ENCODE results near the gene TREM1.

DNA sequence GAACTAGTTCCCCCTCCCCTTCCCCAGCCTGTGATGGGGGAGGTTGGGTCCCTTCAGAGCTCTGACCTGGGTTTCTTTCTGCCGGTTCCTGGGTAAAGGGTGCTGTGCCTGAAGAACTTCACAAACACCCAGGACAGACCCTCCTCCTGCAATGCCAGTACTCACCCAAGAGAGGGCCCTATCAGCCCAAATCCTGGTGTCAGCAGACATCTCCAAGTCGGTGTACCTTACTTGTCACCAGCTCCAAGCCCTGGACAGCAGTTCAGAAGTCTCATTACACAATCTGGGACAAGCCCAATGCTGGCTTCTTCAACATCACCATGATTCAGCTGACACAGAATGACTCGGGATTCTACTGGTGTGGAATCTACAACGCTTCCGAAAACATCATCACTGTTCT is 57.9 kb downstream of the TREM1 start:
- TF ChIP-seq CTCF (conservative IDR thresholded peaks at IDR 0.05) (no peak), ZFX (IDR thresholded peaks at IDR 0.05) (no peak)
